MCF 10A (cell line): ENCODE measurements around the gene SH3PXD2B. TPM values are rescaled to one million over a fixed set of nuclear protein-coding genes. Genes with fewer than 3 reads are reported as not detected.

Experiments used
- BruUV-seq: library from RNA; stranded (reverse); fragments of 400-500 nt; replicated peaks from 2 replicates; lab custom pipeline; 2021; lab: Mats Ljungman, UMichigan
- CTCF ChIA-PET: fragments of 300-600 bp; sonication (Branson Sonifier 250); formaldehyde crosslinking; extraction: SDS; loops from one replicate; lab custom pipeline; 2021; ENCODE audit warnings: antibody characterized with exemption, inconsistent platforms; lab: Yijun Ruan, JAX
- POLR2A ChIA-PET: fragments of 300-600, 350-650 bp; sonication (Branson Sonifier 250); formaldehyde crosslinking; extraction: SDS; loops from one replicate; lab custom pipeline; 2020; ENCODE audit warnings: antibody characterized with exemption, inconsistent platforms; lab: Yijun Ruan, JAX
- DNase-seq: peaks from one replicate; pipeline ENCODE4 v3.0.0-alpha.2; 2018; ENCODE audit not compliant: unreplicated experiment
- H3K27ac Mint-ChIP-seq: one replicate; pipeline ENCODE4 v1.8.0; 2022; ENCODE audit warnings: mild to moderate bottlenecking, low read depth, mixed read lengths; ENCODE audit not compliant: unreplicated experiment
- H3K27me3 Mint-ChIP-seq: one replicate; pipeline ENCODE4 v1.8.0; 2022; ENCODE audit warnings: mixed read lengths; ENCODE audit not compliant: insufficient read depth, unreplicated experiment
- H3K36me3 Mint-ChIP-seq: one replicate; pipeline ENCODE4 v1.8.0; 2022; ENCODE audit warnings: mild to moderate bottlenecking, moderate library complexity, mixed read lengths; ENCODE audit not compliant: insufficient read depth, unreplicated experiment
- H3K4me1 Mint-ChIP-seq: one replicate; pipeline ENCODE4 v1.8.0; 2022; ENCODE audit warnings: mixed read lengths; ENCODE audit not compliant: insufficient read depth, unreplicated experiment
- H3K4me3 Mint-ChIP-seq: one replicate; pipeline ENCODE4 v1.8.0; 2022; ENCODE audit warnings: mild to moderate bottlenecking, moderate library complexity, mixed read lengths; ENCODE audit not compliant: unreplicated experiment
- H3K9me3 Mint-ChIP-seq: one replicate; pipeline ENCODE4 v1.8.0; 2022; ENCODE audit warnings: mixed read lengths; ENCODE audit not compliant: unreplicated experiment
- intact Hi-C: fragments of 100-400 bp; cut with micrococcal nuclease; formaldehyde crosslinking; loops from 2 replicates; pipeline ENCODE4 v1.14.1; 2022
- total RNA-seq: library from RNA; stranded (reverse); gene quantifications from 2 replicates; pipeline ENCODE4 v1.2.3, GENCODE V29; 2022
- TF ChIP-seq, protein P1 (sequence below): fragments of 200-600 bp; IDR thresholded peaks from one replicate; pipeline ENCODE4 v1.8.0; 2022; ENCODE audit warnings: antibody characterized with exemption, mild to moderate bottlenecking; ENCODE audit not compliant: unreplicated experiment

Gene SH3PXD2B
- total RNA-seq, 1 experiment from 2014 or later = 34.1 TPM

DNA sequence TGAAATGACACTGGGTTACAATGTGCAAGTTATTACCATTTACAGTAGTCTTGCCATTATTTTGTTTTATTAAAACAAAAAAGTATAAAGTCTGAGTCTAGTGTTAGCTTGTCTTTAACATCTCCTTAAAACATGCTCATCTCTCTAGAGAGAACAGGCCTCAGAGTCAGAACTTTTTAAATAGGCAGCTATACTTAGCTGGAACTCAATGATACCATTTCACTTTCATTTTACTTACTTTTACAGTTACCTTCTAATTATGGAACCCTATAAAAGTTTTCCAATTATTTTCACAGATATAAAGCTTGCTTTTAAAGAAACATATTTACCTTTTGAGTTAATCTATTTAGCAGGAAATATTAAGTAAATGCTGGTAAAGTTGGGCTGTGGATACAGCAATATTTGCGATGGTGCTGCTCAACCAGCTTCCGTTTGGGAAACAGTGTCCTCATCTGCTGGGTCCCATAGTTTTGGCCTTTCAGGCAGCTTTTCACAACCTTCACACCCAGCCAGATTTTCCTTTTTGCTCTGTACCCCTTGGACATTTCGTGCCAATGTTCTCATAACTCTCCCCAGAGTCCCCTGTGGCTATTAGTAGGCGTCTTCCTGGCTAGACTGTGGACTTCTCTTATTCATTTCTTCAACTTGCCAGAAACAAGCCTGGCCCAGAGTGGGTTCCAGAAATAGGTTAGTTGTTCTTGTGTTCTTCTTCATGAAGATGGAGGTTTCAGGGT, 134.4 kb downstream of the SH3PXD2B start:
- TF ChIP-seq, protein P1, sequence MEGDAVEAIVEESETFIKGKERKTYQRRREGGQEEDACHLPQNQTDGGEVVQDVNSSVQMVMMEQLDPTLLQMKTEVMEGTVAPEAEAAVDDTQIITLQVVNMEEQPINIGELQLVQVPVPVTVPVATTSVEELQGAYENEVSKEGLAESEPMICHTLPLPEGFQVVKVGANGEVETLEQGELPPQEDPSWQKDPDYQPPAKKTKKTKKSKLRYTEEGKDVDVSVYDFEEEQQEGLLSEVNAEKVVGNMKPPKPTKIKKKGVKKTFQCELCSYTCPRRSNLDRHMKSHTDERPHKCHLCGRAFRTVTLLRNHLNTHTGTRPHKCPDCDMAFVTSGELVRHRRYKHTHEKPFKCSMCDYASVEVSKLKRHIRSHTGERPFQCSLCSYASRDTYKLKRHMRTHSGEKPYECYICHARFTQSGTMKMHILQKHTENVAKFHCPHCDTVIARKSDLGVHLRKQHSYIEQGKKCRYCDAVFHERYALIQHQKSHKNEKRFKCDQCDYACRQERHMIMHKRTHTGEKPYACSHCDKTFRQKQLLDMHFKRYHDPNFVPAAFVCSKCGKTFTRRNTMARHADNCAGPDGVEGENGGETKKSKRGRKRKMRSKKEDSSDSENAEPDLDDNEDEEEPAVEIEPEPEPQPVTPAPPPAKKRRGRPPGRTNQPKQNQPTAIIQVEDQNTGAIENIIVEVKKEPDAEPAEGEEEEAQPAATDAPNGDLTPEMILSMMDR = no peak
- Mint-ChIP-seq H3K36me3 (peaks cover 7% of the 10 kb centered on the region), H3K27me3 (no peaks in the 10 kb centered on the region), H3K27ac (peak overlapping the region; percentile 63), H3K4me3 (no peak overlapping the region), H3K9me3 (no peaks in the 10 kb centered on the region), H3K4me1 (peaks cover 26% of the 10 kb centered on the region)
- ChIA-PET POLR2A (interaction anchor here (0.8 to 1.3 kb wide), 6 partner anchors 16 to 124 kb away, joined by 3 to 4 read pairs (median 3); no protein-coding TSS in a partner anchor), CTCF (interaction anchor here (0.6 to 1.2 kb wide), 5 partner anchors 26 to 206 kb away, joined by 3 read pairs; no protein-coding TSS in a partner anchor)
- no peak for DNase-seq
- no TSS peak for BruUV-seq
- intact Hi-C loops = no loop called here

DNA sequence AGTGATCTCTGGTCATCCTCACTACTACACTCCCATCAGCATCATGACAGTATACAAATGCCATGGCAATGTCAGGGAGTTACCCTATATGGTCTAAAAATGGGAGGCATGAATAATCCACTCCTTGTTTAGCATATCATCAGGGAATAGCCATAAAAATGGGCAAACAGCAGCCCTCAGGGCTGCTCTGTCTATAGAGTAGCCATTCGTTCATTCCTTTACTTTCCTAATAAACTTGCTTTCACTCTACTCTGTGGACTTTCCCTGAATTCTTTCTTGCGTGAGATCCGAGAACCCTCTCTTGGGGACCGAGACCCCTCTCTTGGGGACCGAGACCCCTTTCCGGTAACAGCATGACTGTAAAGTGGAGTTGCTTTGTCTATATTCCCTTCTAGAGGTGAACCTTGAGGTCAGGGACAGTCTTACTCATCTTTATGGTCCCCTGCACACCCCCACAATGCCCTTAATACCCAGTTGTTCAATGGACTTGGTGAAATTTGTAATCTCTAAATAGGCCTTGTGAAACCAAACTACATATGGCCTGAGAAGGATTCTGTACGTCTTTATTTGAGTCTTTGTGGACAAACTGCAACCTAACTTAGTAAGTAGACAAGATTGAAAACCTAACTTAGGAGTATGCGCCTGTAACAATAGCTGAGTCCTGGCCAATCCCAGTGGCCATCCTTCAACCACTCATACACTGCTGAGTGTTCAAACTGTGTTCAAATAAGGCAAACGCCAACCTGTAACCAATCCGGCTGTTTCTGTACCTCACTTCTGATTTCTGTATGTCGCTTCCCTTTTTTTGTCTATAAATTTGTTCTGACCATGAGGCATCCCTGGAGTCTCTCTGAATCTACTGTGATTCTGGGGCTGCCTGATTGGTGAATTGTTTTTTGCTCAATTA, 138.5 kb downstream of the SH3PXD2B start:
- DNase-seq = no peak
- ChIA-PET CTCF (no interaction called here), POLR2A (interaction anchor here (1.1 to 1.4 kb wide), 3 partner anchors 12 to 105 kb away, joined by 3 to 4 read pairs (median 3); no protein-coding TSS in a partner anchor)
- intact Hi-C loops = no loop called here
- BruUV-seq = no TSS peak
- Mint-ChIP-seq H3K4me3 (no peak overlapping the region), H3K27ac (peak overlapping the region; percentile 13), H3K36me3 (peaks cover 7% of the 10 kb centered on the region), H3K4me1 (peaks cover 12% of the 10 kb centered on the region), H3K27me3 (no peaks in the 10 kb centered on the region), H3K9me3 (no peaks in the 10 kb centered on the region)
- TF ChIP-seq, protein P1 = no peak

DNA sequence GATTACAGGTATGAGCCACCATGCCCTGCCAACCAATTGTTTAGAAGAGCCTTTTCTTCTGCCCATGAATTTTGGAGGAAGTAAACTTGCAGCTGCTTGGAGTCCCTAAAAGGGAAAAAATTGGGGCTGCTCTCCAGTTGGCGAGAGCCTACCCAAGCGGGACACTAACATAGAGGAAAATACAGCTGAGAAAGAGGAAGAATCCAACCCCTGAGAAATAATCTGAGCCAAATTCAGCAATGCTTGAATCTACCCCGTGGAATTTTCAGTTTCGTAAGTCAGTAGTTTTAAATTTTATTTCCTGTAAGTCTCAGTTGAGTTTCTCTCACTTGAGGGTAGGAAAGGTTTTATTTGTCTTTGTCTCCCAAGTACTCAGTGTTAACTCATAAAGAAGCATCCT, 140.4 kb downstream of the SH3PXD2B start:
- Mint-ChIP-seq H3K27ac (no peak overlapping the region), H3K9me3 (no peaks in the 10 kb centered on the region), H3K27me3 (no peaks in the 10 kb centered on the region), H3K4me1 (peaks cover 10% of the 10 kb centered on the region), H3K4me3 (no peak overlapping the region), H3K36me3 (no peaks in the 10 kb centered on the region)
- ChIA-PET CTCF (interaction anchor here (0.6 to 1.3 kb wide), 5 partner anchors 10 to 139 kb away, joined by 3 to 4 read pairs (median 3); no protein-coding TSS in a partner anchor), POLR2A (no interaction called here)
- intact Hi-C loops = no loop called here
- TF ChIP-seq, protein P1 = no peak
- no peak for DNase-seq
- BruUV-seq = no TSS peak
